ENCODE measurements around the gene PPARD.

DNA sequence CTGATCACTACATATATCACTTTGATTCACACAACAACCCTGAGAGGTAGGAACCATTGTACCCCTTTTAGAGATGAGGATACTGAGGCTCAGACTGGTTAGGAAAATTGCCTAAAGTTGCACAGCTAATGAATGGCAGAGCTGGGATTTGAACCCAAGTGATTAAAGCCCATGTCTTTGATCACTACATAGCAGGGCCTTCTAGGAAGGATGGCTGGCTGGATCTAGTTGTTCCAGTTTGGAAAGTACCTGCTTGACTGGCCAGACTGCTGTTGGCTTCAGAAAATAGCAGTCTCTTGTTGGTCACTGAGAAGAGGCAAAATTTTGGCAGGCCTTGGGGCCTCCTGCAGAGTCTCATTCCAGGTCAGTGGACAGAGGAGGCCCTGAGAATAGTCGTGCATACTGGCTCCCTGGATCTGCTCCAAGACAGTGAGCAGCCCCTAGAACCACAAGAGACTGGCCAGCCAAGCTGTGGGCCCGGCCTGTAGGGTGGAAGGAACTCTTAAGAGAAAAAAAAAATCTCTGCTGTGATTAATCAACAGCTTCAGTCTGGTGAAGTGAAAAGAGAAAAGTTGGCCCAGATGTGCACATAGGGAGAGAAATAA, 17.5 kb downstream of the PPARD start:
- TF ChIP-seq YY1 (IDR thresholded peaks at IDR 0.05; ENCODE audit: insufficient read depth, insufficient read length) (no peak), ZNF274 (IDR thresholded peaks at IDR 0.05; ENCODE audit: low read depth, low read length) (no peak)
